Eye (tissue), 1 donor: Measurements from ENCODE around the gene UTF1.
"Not testable (repeated sequence)": the region's sequence is repeated elsewhere in the genome, so short reads cannot be mapped to it uniquely, and the experiment has no call there.

Experiments
- DNase-seq: peaks from one replicate; pipeline ENCODE4 v3.0.0-alpha.2; 2015

The UTF1 gene

GRCh38 chr10:133210398-133211140 lies 19.4 kb upstream of the UTF1 start:
- no peak for DNase-seq

DNA sequence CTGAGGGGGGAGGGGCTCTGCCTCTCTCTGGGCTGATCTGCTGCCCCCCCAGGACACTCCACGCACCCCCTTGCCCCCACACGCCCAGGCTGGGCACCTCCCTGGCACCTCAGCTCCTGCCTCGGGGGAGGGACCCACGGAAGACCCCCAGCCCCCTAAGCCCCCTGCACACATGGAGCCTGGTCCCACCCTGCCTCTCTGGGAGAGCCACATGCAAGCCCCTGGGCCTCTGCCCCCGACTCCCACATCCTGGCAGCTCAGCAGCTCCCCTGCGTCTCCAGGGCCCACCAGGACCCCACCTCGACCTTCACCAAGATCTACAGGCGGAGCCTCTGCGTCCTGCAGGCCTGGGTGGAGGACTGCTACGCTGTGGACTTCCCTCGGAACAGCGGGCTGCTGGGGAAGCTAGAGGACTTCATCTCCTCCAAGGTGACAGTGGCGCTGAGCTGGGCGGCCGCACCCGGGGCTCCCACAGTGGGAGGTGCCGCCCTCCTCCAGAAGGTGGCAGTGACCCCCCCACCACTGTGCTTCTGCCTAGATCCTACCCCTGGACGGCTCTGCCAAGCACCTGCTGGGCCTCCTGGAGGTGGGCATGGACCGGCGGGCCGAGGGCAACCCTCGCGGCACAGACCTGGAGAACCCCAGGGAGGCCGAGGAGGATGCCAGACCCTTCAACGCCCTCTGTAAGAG lies 18.7 kb upstream of the UTF1 start:
- no peak for DNase-seq

DNA sequence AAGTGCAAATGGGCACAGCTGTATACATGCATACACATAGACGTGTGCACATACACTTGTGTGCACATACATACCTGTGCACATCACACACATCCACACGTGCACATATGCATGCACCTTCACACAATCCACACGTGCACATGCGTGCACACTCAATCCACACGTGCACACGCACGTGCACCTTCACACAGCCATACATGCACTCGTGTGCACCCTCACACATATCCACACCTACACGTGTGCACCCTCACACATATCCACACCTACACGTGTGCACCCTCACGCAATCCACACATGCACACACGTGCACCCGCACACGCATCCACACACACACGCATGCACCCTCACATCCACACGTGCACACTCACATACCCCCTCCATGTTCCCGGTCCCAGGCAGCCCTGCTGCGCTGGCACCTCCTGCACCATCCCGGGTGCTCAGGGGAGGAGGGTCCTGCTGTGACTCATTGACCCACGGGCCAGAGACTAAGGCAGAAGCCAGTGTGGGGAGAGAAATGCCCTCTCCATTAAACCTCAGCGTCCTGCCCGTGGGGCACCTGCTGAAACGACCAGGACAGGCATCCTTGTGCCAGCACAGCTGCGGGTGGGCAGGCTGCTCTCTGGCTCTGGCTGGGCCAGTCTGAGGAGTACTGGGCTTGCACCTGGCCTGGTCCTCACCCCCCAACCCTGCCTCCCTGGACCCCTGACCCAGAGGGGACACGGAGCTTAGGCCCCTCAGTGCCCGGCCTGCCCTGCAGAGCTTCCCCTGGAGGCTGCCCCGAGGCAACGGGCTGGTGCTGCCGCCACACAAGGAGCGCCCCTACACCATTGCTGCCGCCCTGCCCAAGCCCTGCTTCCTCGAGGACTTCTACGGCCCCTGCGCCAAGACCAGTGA lies 17.8 kb upstream of the UTF1 start:
- DNase-seq = no peak

GRCh38 chr10:133212853-133213494 lies 17.0 kb upstream of the UTF1 start:
- DNase-seq = no peak

DNA sequence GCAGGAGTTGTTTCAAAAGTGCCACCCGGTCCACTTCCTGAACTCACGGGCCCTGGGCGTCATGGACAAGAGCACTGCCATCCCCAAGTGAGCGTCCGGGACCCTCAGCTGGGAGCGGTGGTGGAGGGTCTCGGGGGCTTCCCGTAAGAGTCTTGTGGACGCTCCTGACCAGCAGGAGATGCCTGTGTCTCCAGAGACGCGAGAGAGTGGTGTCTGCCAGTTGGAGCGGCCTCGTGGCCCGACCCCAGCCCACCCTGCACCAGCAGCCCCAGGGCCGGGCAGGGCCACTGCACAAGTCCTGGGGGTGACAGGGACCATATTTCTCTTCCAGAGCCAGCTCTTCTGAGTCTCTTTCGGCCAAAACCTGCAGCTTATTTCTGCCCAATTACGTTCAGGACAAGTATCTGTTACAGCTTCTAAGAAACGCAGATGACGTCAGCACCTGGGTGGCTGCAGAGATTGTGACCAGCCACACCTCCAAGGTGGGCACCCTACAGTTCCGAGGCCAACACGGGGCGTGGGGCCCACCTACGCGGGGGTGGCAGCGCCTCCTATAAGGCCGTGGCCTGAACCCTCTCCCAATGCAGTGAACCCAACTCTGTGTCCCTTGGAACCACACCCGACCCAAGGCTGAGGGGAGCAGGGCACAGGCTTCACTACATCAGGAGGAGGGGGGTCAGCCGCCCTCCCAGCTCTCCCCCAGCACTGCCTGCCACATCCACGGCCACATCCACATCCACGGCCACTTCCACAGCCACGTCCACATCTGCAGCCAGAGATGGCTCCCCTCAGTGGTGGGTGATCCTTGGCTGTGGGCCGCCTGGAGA lies 16.2 kb upstream of the UTF1 start:
- no peak for DNase-seq

GRCh38 chr10:133214468-133215410 lies 15.3 kb upstream of the UTF1 start:
- no peak for DNase-seq

DNA sequence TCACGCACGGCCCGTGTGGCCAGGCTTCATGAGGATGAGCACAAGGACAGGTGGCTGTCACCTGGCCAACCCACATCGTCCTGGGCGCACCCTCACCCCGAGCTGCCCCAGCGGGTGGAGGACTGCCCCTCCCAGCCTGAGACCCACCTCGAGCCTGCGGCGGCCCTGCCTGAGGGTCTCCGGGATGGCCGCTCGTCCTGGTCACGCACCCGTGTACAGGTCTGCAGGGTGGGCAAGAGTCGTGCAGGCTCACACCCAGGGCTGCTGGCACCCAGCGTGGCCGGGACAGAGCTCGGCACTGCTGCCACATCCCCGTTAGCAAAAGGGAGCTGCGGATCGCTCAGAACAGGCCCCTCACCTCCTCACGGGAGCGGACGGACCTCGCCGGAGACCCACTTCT lies 14.4 kb upstream of the UTF1 start:
- no peak for DNase-seq

GRCh38 chr10:133216776-133217175 lies 13.2 kb upstream of the UTF1 start:
- DNase-seq = no peak

- DNase-seq = no peak
Observed at GRCh38 chr10:133217800-133218589, 12.0 kb upstream of the UTF1 start.

DNA sequence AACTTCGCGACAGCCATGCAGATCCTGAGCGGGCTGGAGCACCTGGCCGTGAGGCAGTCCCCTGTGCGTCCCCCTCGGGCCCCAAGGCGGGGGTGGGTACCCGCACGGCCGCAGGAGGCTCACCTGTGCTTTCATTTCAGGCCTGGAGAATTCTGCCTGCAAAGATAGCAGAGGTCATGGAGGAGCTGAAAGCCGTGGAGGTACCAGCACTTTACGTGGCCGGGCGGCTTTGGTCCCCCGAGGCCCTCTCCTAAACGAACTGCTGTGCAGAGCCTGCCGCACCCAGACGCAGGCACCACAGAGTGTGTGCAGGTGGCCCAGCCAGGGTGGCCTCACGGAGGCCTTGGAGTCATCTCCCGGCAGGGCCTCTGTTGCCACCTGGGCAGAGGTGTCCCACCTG lies 11.1 kb upstream of the UTF1 start:
- DNase-seq = no peak

DNA sequence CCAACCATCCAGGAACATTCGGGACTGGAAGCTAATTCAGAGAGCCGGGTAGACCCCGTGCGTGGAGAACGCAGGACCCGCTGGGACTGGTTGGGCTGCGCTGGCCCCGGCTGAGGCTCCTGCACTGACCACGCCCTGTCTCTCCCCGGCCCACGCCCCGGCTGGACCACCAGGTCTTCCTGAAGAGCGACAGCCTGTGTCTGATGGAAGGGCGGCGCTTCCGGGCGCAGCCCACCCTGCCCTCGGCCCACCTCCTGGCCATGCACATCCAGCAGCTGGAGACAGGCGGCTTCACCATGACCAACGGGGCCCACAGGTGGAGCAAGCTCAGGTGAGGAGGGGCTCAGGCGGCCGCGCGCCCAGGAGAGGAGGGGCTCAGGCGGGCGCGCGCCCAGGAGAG lies 10.2 kb upstream of the UTF1 start:
- DNase-seq = no peak

DNA sequence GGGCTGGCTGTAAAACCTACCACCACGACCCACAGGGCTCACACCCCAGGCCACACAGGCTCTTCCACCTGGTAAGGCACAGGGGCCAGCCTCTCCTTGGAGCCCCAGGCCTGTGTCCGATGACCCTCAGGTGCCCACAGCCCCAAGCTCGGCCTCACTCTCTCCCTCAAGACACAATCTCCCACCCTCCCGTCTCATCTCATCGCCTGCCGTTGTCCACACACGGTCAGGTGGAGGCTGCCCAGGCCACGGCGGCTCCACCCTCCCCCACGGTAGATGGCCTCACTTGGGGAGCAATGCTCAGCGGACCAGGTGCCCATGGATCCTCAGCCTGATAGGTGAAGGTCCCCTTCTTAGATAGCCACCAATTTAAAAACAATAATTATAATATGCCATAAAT lies 8.7 kb upstream of the UTF1 start:
- no peak for DNase-seq

GRCh38 chr10:133221756-133222155 lies 8.3 kb upstream of the UTF1 start:
- not testable (repeated sequence) for DNase-seq

DNA sequence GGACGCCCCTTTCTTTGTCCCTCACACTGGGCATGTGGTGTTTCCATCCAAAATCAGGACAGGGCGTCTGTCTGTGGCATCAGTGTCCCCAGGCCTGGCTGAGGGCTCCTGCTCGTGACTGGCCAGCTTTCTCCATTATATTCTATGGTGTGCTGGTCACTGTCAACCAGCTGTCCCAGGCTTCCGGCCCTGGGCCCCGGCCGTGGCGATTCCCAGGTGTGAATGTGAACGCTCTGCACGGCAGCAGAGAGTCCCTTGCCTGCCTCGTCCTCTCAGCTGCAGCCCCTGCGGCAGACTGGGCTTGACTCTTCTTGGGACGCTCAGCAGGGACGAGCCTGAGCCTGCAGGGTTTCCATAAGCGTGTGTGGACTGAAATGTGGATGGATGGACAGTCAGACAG lies 5.9 kb upstream of the UTF1 start:
- no peak for DNase-seq

- no peak for DNase-seq
Observed at GRCh38 chr10:133224756-133225372, 5.2 kb upstream of the UTF1 start.

GRCh38 chr10:133225707-133226191 lies 4.3 kb upstream of the UTF1 start:
- DNase-seq = no peak

DNA sequence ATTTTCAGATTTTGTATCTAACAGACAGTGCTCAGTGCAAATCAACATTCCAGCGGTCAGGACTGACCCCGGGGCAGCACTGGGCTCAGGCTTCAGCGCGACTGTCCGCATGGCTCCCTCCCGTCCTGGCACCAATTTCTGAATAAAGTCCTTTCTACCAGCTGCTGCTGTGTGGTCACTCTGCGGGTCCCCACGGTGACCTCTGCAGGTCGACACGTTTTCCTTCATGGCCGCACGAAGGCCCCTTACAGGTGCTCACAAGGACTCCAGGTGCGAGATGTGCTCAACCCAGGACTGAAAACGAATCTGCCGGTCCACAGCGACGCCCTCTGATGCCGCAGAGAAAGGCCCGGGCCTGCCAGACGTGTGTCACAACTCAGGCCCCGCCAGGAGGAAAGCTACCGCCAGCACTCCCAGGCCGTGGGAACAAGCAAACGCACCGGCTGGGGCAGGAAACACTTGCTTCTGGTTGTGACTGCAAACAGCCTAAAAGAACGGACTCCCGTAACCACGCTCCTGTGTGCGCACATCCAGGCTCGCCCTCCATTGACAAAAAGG lies 3.7 kb upstream of the UTF1 start:
- no peak for DNase-seq

DNA sequence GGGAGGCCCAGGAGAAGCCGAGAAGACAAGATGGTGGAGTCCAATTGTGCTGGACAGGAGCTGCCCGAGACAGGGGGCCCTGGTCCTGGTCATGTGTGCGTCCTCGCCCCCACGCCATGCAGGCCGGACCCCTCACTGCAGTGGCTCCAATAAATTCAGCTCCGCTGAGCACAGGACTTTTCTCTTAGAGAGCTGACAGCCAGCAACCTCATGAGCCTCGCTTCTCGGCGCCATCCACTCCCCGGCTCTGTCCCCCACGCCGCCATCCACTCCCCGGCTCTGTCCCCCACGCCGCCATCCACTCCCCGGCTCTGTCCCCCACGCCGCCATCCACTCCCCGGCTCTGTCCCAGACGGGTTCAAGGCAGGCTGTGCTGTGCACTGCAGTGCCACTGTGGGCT lies 2.8 kb upstream of the UTF1 start:
- no peak for DNase-seq
